ENCODE measurements around the gene VSIG4.

Gene VSIG4

GRCh38 chrX:66024570-66024969 lies 15.3 kb downstream of the VSIG4 start:
- no peak for DNase-seq (ENCODE audit: low read depth in 2 of 2, low spot score in 1 of 2)

- DNase-seq (ENCODE audit: low read depth in 2 of 2, low spot score in 1 of 2), result no peak
Measured at GRCh38 chrX:66024092-66024467, 15.8 kb downstream of the VSIG4 start.

- DNase-seq (ENCODE audit: low read depth in 2 of 2, low spot score in 1 of 2), result no peak
Measured at GRCh38 chrX:66023385-66024091, 16.3 kb downstream of the VSIG4 start.

- DNase-seq (ENCODE audit: low read depth in 2 of 2, low spot score in 1 of 2), result no peak
Measured at GRCh38 chrX:66022632-66023384, 17.1 kb downstream of the VSIG4 start.

GRCh38 chrX:66021765-66022631 lies 17.9 kb downstream of the VSIG4 start:
- DNase-seq (ENCODE audit: low read depth in 2 of 2, low spot score in 1 of 2), result no peak

- DNase-seq (ENCODE audit: low read depth in 2 of 2, low spot score in 1 of 2), result no peak
Measured at GRCh38 chrX:66021401-66021764, 18.5 kb downstream of the VSIG4 start.

- no peak for DNase-seq (ENCODE audit: low read depth in 2 of 2, low spot score in 1 of 2)
Measured at GRCh38 chrX:66020631-66021334, 19.1 kb downstream of the VSIG4 start.

- no peak for DNase-seq (ENCODE audit: low read depth in 2 of 2, low spot score in 1 of 2)
Measured at GRCh38 chrX:66019974-66020373, 19.9 kb downstream of the VSIG4 start.

- no peak for DNase-seq (ENCODE audit: low read depth in 2 of 2, low spot score in 1 of 2)
Measured at GRCh38 chrX:66019310-66019652, 20.6 kb downstream of the VSIG4 start.

GRCh38 chrX:66018585-66019309 lies 21.1 kb downstream of the VSIG4 start:
- no peak for DNase-seq (ENCODE audit: low read depth in 2 of 2, low spot score in 1 of 2)

- no peak for DNase-seq (ENCODE audit: low read depth in 2 of 2, low spot score in 1 of 2)
Measured at GRCh38 chrX:66017659-66018170, 22.2 kb downstream of the VSIG4 start.

GRCh38 chrX:66016905-66017658 lies 22.8 kb downstream of the VSIG4 start:
- no peak for DNase-seq (ENCODE audit: low read depth in 2 of 2, low spot score in 1 of 2)

- DNase-seq (ENCODE audit: low read depth in 2 of 2, low spot score in 1 of 2), result no peak
Measured at GRCh38 chrX:66015900-66016689, 23.8 kb downstream of the VSIG4 start.

GRCh38 chrX:66015152-66015831 lies 24.6 kb downstream of the VSIG4 start:
- DNase-seq (ENCODE audit: low read depth in 2 of 2, low spot score in 1 of 2), result no peak

GRCh38 chrX:66014556-66014955 lies 25.3 kb downstream of the VSIG4 start:
- DNase-seq (ENCODE audit: low read depth in 2 of 2, low spot score in 1 of 2), result no peak

- DNase-seq (ENCODE audit: low read depth in 2 of 2, low spot score in 1 of 2), result no peak
Measured at GRCh38 chrX:66014084-66014483, 25.8 kb downstream of the VSIG4 start.

- DNase-seq (ENCODE audit: low read depth in 2 of 2, low spot score in 1 of 2), result no peak
Measured at GRCh38 chrX:66013194-66013816, 26.6 kb downstream of the VSIG4 start.

- no peak for DNase-seq (ENCODE audit: low read depth in 2 of 2, low spot score in 1 of 2)
Measured at GRCh38 chrX:66012094-66012534, 27.8 kb downstream of the VSIG4 start.

Measured in stimulated activated CD8-positive, alpha-beta memory T cell treated with anti-CD3 and anti-CD28 coated beads, Interleukin-4, amount 100 ng/mL, for 4 hours (primary cell).